ENCODE results near the gene PCBP3.

DNA sequence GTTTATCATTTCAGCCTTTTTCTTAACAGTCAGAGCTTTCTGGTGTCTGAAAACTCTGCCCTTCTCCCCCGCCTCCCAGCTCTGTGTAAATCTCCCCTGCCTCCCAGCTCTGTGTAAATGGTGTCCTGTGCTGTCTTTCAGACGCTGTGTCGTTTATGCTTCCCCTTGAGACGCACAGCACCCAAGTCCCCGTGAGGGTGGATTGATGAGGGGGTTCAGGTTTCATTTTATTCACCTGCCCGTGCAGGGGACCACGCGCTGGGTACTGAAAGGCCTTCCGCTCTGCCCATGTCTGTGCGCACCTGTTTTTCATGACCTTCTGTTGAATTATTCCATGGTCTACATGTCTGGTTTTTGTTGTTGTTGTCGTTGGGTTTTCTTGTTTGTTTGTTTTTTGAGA, 229.9 kb downstream of the PCBP3 start:
- TF ChIP-seq POLR2A (IDR thresholded peaks at IDR 0.05) = no peak
- TF ChIP-seq, protein P1, sequence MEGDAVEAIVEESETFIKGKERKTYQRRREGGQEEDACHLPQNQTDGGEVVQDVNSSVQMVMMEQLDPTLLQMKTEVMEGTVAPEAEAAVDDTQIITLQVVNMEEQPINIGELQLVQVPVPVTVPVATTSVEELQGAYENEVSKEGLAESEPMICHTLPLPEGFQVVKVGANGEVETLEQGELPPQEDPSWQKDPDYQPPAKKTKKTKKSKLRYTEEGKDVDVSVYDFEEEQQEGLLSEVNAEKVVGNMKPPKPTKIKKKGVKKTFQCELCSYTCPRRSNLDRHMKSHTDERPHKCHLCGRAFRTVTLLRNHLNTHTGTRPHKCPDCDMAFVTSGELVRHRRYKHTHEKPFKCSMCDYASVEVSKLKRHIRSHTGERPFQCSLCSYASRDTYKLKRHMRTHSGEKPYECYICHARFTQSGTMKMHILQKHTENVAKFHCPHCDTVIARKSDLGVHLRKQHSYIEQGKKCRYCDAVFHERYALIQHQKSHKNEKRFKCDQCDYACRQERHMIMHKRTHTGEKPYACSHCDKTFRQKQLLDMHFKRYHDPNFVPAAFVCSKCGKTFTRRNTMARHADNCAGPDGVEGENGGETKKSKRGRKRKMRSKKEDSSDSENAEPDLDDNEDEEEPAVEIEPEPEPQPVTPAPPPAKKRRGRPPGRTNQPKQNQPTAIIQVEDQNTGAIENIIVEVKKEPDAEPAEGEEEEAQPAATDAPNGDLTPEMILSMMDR (IDR thresholded peaks at IDR 0.05) = no peak

All from right lobe of liver (tissue), 4 donors.